Neuronal stem cell (in vitro differentiated cells): ENCODE measurements around the gene GALNT12.
A peak's percentile ranks its signal among the peaks of the same experiment; 100 is the strongest.

Experiments used
- DNase-seq: peaks from one replicate; pipeline ENCODE4 v3.0.0-alpha.2; 2013; ENCODE audit warnings: low spot score
- H2AFZ ChIP-seq: one replicate; pipeline ENCODE4 v1.6.1; 2013; ENCODE audit warnings: mild to moderate bottlenecking, low read length, inconsistent platforms
- H2AK5ac ChIP-seq: 2 replicates; pipeline ENCODE4 v1.6.1; 2013; ENCODE audit warnings: low read depth, mild to moderate bottlenecking, inconsistent platforms, low read length, moderate library complexity, mixed read lengths
- H2BK120ac ChIP-seq: 2 replicates; pipeline ENCODE4 v1.6.1; 2013; ENCODE audit warnings: low read depth, mild to moderate bottlenecking, inconsistent platforms, low read length, moderate library complexity, mixed read lengths
- H2BK12ac ChIP-seq: one replicate; pipeline ENCODE4 v1.6.1; 2013; ENCODE audit warnings: low read length, inconsistent platforms
- H2BK15ac ChIP-seq: 2 replicates; pipeline ENCODE4 v1.6.1; 2013; ENCODE audit warnings: mild to moderate bottlenecking, low read length, inconsistent platforms, mixed read lengths
- H2BK5ac ChIP-seq: one replicate; pipeline ENCODE4 v1.6.1; 2013; ENCODE audit warnings: inconsistent platforms, mild to moderate bottlenecking, low read length, moderate library complexity
- H3K14ac ChIP-seq: one replicate; pipeline ENCODE4 v1.6.1; 2013; ENCODE audit warnings: low read length, inconsistent platforms
- H3K18ac ChIP-seq: 2 replicates; pipeline ENCODE4 v1.6.1; 2013; ENCODE audit warnings: low read length, inconsistent platforms
- H3K23ac ChIP-seq: 2 replicates; pipeline ENCODE4 v1.6.1; 2013; ENCODE audit warnings: low read depth, mild to moderate bottlenecking, mixed read lengths, low read length, inconsistent platforms; ENCODE audit not compliant: poor library complexity
- H3K27ac ChIP-seq: replicated peaks from 3 replicates; pipeline ENCODE4 v1.5.1; 2013; ENCODE audit warnings: low read length, inconsistent platforms
- H3K27me3 ChIP-seq, 3 experiments: 2 replicates each; pipeline ENCODE4 v1.6.1; 2013; ENCODE audit warnings: low read length in 3 of 3, mild to moderate bottlenecking in 2 of 3, inconsistent platforms in 1 of 3, low read depth in 1 of 3, mixed read lengths in 1 of 3, moderate library complexity in 1 of 3; ENCODE audit not compliant: control insufficient read depth in 3 of 3, insufficient read depth in 3 of 3
- H3K36me3 ChIP-seq, 2 donors: replicated peaks in 1 of 2; 2 replicates each; pipeline ENCODE4 v1.6.1; 2013; ENCODE audit warnings: low read length in 2 of 2; ENCODE audit not compliant: control insufficient read depth in 2 of 2, insufficient read depth in 2 of 2
- H3K4ac ChIP-seq: 2 replicates; pipeline ENCODE4 v1.6.1; 2013; ENCODE audit warnings: inconsistent platforms, mild to moderate bottlenecking, low read length, moderate library complexity
- H3K4me1 ChIP-seq, 2 donors: 1 replicate in 1 of 2; 2 replicates in 1 of 2; pipeline ENCODE4 v1.6.1; 2013; ENCODE audit warnings: low read length in 2 of 2, low read depth in 1 of 2; ENCODE audit not compliant: control insufficient read depth in 2 of 2, insufficient read depth in 1 of 2
- H3K4me2 ChIP-seq: one replicate; pipeline ENCODE4 v1.6.1; 2013; ENCODE audit warnings: mild to moderate bottlenecking, low read length, inconsistent platforms; ENCODE audit not compliant: insufficient read depth, poor library complexity, severe bottlenecking
- H3K4me3 ChIP-seq, 2 donors: 2 replicates each; pipeline ENCODE4 v1.5.1; 2013; ENCODE audit warnings: low read length in 2 of 2, mild to moderate bottlenecking in 2 of 2, inconsistent platforms in 1 of 2, moderate library complexity in 1 of 2
- H3K79me1 ChIP-seq: one replicate; pipeline ENCODE4 v1.6.1; 2013; ENCODE audit warnings: low read depth, mild to moderate bottlenecking, inconsistent platforms, low read length, moderate library complexity
- H3K9ac ChIP-seq: one replicate; pipeline ENCODE4 v1.6.1; 2013; ENCODE audit warnings: mild to moderate bottlenecking, low read depth, low read length, inconsistent platforms; ENCODE audit not compliant: poor library complexity
- H3K9me3 ChIP-seq, 2 donors: replicated peaks in 1 of 2; 2 replicates each; pipeline versions ENCODE3 to v1.6.1; 2013; ENCODE audit warnings: low read length in 2 of 2, mild to moderate bottlenecking in 2 of 2, inconsistent platforms in 1 of 2, low read depth in 1 of 2, mixed read lengths in 1 of 2, moderate library complexity in 1 of 2; ENCODE audit not compliant: control insufficient read depth in 2 of 2, insufficient read depth in 1 of 2
- H4K8ac ChIP-seq: one replicate; pipeline ENCODE4 v1.6.1; 2013; ENCODE audit warnings: low read depth, mild to moderate bottlenecking, inconsistent platforms, low read length, moderate library complexity
- H4K91ac ChIP-seq: one replicate; pipeline ENCODE4 v1.6.1; 2013; ENCODE audit warnings: low read length, low read depth, mild to moderate bottlenecking, inconsistent platforms; ENCODE audit not compliant: poor library complexity
- WGBS, 2 donors: extraction: QIAGEN DNeasy Blood & Tissue Kit; methylation state at CpG; one replicate each; pipeline ENCODE4 v1.1.7; 2013; ENCODE audit warnings: missing lambda C conversion rate in 2 of 2, mixed read lengths in 1 of 2; ENCODE audit not compliant: insufficient read length in 2 of 2, insufficient replicate concordance in 1 of 2; ENCODE audit errors: extremely low coverage in 2 of 2; 5-methylcytosine and 5-hydroxymethylcytosine counted together

GALNT12 gene

DNA sequence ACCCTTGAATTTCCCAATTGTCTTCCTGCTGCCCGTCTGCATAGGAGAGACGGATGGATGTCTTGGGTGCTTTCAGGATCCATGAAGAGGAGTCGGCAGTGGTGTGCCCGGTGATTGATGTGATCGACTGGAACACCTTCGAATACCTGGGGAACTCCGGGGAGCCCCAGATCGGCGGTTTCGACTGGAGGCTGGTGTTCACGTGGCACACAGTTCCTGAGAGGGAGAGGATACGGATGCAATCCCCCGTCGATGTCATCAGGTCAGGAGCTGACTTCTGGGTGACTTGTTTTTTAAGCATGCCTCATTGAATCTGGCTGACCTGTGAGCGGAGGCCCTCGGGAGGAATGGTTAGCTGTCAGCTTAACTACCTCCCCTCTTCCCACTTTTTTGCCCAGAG is 24.2 kb downstream of the GALNT12 start:
- Histone ChIP-seq H2BK12ac (no peak overlapping the region), H3K23ac (no peak overlapping the region), H2BK120ac (no peak overlapping the region), H3K9me3 (no peaks in the 10 kb centered on the region), H3K27ac (no peak overlapping the region), H2AK5ac (no peak overlapping the region), H3K9ac (no peak overlapping the region), H2AFZ (no peak overlapping the region), H3K4ac (no peak overlapping the region), H3K4me1 (peaks cover 0 to 2% of the 10 kb centered on the region in 2 donors), H3K27me3 (no peaks in the 10 kb centered on the region), H2BK5ac (no peak overlapping the region), H3K79me1 (no peaks in the 10 kb centered on the region), H3K36me3 (peaks cover 0 to 3% of the 10 kb centered on the region in 2 donors), H4K91ac (no peak overlapping the region), H4K8ac (no peak overlapping the region), H3K14ac (no peak overlapping the region), H2BK15ac (no peak overlapping the region), H3K4me2 (no peak overlapping the region), H3K4me3 (no peak overlapping the region), H3K18ac (no peak overlapping the region)
- no CpG with 5 or more reads among the region's 16 CpGs for WGBS, 2 donors
- no peak for DNase-seq

DNA sequence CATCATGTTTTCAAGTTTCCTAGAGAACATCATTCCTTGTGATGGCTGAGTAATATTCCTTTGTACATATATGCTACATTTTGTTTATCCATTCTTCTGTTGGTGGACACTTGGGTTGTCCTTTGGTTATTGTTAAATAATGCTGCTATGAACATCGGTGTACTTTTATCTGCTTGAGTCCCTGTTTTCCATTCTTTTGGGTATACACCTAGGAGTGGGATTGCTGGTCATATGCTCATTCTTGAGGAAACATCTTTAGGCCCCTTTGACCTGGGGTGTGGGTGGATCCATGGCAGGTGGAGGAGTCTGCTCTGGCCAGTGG is 25.3 kb downstream of the GALNT12 start:
- H3K14ac ChIP-seq, result no peak overlapping the region
- no CpG with 5 or more reads among the region's 1 CpG for WGBS, 2 donors
- H2BK15ac ChIP-seq, result no peak overlapping the region
- H3K4me1 ChIP-seq, result peaks cover 0 to 2% of the 10 kb centered on the region in 2 donors
- no peak overlapping the region for H4K8ac ChIP-seq
- H3K36me3 ChIP-seq, result peaks cover 0 to 5% of the 10 kb centered on the region in 2 donors
- no peak overlapping the region for H3K4me3 ChIP-seq
- no peaks in the 10 kb centered on the region for H3K9me3 ChIP-seq
- no peak overlapping the region for H2AFZ ChIP-seq
- no peak overlapping the region for H3K27ac ChIP-seq
- no peak overlapping the region for H4K91ac ChIP-seq
- no peak overlapping the region for H3K18ac ChIP-seq
- no peak overlapping the region for H3K4ac ChIP-seq
- no peak overlapping the region for H2BK5ac ChIP-seq
- no peak overlapping the region for H3K4me2 ChIP-seq
- H3K79me1 ChIP-seq, result no peaks in the 10 kb centered on the region
- no peaks in the 10 kb centered on the region for H3K27me3 ChIP-seq
- H2BK120ac ChIP-seq, result no peak overlapping the region
- H3K23ac ChIP-seq, result peak overlapping the region; percentile 26
- no peak overlapping the region for H3K9ac ChIP-seq
- no peak overlapping the region for H2AK5ac ChIP-seq
- no peak overlapping the region for H2BK12ac ChIP-seq
- DNase-seq, result no peak

DNA sequence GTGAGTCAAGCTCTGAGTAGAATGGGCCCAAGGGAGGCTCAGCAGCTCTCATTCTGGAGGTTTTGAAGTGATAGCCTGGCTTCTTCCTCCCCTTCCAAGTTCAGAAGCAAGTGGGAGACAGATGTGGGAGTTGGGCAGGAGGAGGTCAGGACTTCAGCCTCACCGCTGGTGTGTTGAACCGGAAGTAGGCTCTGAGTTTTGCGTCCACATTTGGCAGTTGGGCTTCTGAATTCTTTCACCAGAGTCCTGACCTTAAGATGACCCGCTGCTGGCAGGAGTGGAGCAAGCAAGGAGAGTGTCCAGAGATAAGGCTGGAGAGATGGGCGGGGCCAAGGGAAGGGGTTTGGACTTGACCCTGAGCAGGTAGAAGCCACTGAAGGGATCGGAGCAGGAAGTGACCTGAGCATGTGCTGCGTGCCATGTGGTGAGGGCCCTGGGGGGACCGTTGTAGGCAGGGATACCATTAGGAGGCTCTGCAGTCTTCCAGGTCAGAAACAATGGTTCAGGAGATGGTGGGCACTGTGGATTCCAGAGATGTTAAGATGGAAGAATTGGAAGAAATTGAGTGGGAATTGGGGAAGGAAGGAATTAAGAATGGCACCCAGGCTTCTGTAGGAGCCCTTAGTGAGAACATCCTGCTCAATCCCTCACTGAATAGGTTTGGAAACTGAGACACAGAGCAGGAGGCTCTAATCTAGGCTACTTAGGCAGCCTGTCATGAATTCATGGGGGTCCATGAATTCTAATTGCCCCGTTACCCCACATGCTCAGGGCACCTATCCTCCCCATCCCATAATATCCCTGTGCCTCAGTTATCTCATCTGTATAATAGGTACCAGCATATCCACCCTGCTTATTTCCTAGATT is 25.9 kb downstream of the GALNT12 start:
- Histone ChIP-seq H2BK5ac (no peak overlapping the region), H2AK5ac (no peak overlapping the region), H2BK15ac (peak overlapping the region; percentile 55), H3K27me3 (no peaks in the 10 kb centered on the region), H3K36me3 (peaks cover 0 to 3% of the 10 kb centered on the region in 2 donors), H4K91ac (no peak overlapping the region), H3K14ac (no peak overlapping the region), H2BK120ac (no peak overlapping the region), H3K4me3 (no peak overlapping the region), H4K8ac (no peak overlapping the region), H3K23ac (peak overlapping the region; percentile 26), H3K4me1 (no peaks in the 10 kb centered on the region), H3K79me1 (peaks cover 2% of the 10 kb centered on the region), H3K18ac (no peak overlapping the region), H3K9me3 (no peaks in the 10 kb centered on the region), H2AFZ (no peak overlapping the region), H3K9ac (no peak overlapping the region), H3K4ac (no peak overlapping the region), H3K27ac (no peak overlapping the region), H2BK12ac (no peak overlapping the region), H3K4me2 (no peak overlapping the region)
- no peak for DNase-seq
- WGBS, 2 donors, result no CpG with 5 or more reads among the region's 9 CpGs

DNA sequence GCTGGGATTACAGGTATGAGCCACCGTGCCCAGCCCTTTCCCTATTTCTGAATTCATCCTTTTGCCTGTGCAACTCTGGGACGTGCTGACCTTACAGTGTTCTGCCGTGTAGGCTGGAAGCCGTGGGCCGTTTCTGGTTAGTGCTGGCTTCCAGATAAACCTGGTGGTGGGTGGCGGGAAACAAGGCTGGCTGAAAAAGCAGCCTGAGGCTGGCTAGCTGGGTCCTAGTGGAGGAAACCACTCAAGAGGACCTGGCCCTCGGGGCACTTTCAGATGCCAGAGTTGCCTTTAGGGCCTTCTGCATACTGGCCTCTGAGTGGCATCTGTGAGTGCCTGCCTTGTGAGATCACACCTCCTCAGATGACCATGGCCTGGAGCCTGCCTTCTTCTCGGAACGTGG is 26.9 kb downstream of the GALNT12 start:
- H3K18ac ChIP-seq, result no peak overlapping the region
- no peak for DNase-seq
- WGBS, 2 donors, result no CpG with 5 or more reads among the region's 9 CpGs

More for the DNA sequence above, 26.9 kb downstream of the GALNT12 start:
- no peak overlapping the region for H2BK5ac ChIP-seq
- H2BK12ac ChIP-seq, result no peak overlapping the region
- H2AFZ ChIP-seq, result no peak overlapping the region
- H2BK15ac ChIP-seq, result no peak overlapping the region
- H3K4me1 ChIP-seq, result no peaks in the 10 kb centered on the region
- no peak overlapping the region for H3K4me3 ChIP-seq
- no peak overlapping the region for H2BK120ac ChIP-seq
- H3K79me1 ChIP-seq, result peaks cover 2% of the 10 kb centered on the region
- no peak overlapping the region for H4K91ac ChIP-seq
- H3K27ac ChIP-seq, result no peak overlapping the region
- H3K23ac ChIP-seq, result no peak overlapping the region
- H3K4ac ChIP-seq, result no peak overlapping the region
- no peak overlapping the region for H3K4me2 ChIP-seq
- H4K8ac ChIP-seq, result no peak overlapping the region
- H3K9ac ChIP-seq, result no peak overlapping the region
- H2AK5ac ChIP-seq, result no peak overlapping the region
- peaks cover 0 to 6% of the 10 kb centered on the region in 2 donors for H3K36me3 ChIP-seq
- no peaks in the 10 kb centered on the region for H3K27me3 ChIP-seq
- H3K14ac ChIP-seq, result no peak overlapping the region
- no peaks in the 10 kb centered on the region for H3K9me3 ChIP-seq
